GM23338 (cell line): ENCODE data around the gene HDAC9. TPM values are rescaled to one million over a fixed set of nuclear protein-coding genes. Genes with fewer than 3 reads are reported as not detected.

Experiments used
- ATAC-seq: fragments of 200-7000 bp; cut with Tn5 transposase; 3 replicates; pipeline ENCODE4 v1.9.1; 2020
- DNase-seq: peaks from one replicate; pipeline ENCODE4 v3.0.0-alpha.2; 2015; ENCODE audit warnings: low spot score
- H2AFZ ChIP-seq: fragments of 200-600 bp; sonication (generic); 2 replicates; pipeline ENCODE4 v1.8.0; 2016; ENCODE audit warnings: antibody characterized with exemption, mild to moderate bottlenecking, moderate library complexity
- H3F3A ChIP-seq: fragments of 200-600 bp; sonication (generic); replicated peaks from 2 replicates; pipeline ENCODE4 v1.8.0; 2017; ENCODE audit warnings: antibody characterized with exemption, mixed run types, low read depth
- H3K27ac ChIP-seq: fragments of 200-600 bp; sonication (generic); 2 replicates; pipeline ENCODE4 v1.6.1; 2016; ENCODE audit warnings: low read depth
- H3K27me3 ChIP-seq: fragments of 200-600 bp; sonication (generic); 2 replicates; pipeline ENCODE4 v1.8.0; 2016; ENCODE audit warnings: mild to moderate bottlenecking, mixed run types, moderate library complexity; ENCODE audit not compliant: insufficient read depth
- H3K36me3 ChIP-seq: fragments of 200-600 bp; sonication (generic); 2 replicates; pipeline ENCODE4 v1.8.0; 2016; ENCODE audit warnings: mild to moderate bottlenecking; ENCODE audit not compliant: insufficient read depth
- H3K4me1 ChIP-seq: fragments of 200-600 bp; sonication (generic); 2 replicates; pipeline ENCODE4 v1.8.0; 2016; ENCODE audit warnings: mild to moderate bottlenecking, moderate library complexity; ENCODE audit not compliant: insufficient read depth
- H3K4me2 ChIP-seq: fragments of 200-600 bp; sonication (generic); 2 replicates; pipeline ENCODE4 v1.7.1; 2017; ENCODE audit warnings: mixed run types
- H3K4me3 ChIP-seq: fragments of 200-600 bp; sonication (generic); 2 replicates; pipeline ENCODE4 v1.6.1; 2016; ENCODE audit warnings: mixed run types
- H3K79me2 ChIP-seq: fragments of 200-600 bp; sonication (generic); replicated peaks from 2 replicates; pipeline ENCODE4 v1.8.0; 2017; ENCODE audit warnings: mild to moderate bottlenecking; ENCODE audit not compliant: insufficient read depth
- H3K9me2 ChIP-seq: fragments of 200-600 bp; sonication (generic); 2 replicates; pipeline ENCODE4 v1.8.0; 2017; ENCODE audit not compliant: insufficient read depth
- H4K20me1 ChIP-seq: fragments of 200-600 bp; sonication (generic); replicated peaks from 2 replicates; pipeline ENCODE4 v1.8.0; 2017; ENCODE audit warnings: mild to moderate bottlenecking; ENCODE audit not compliant: insufficient read depth
- H3K27ac Mint-ChIP-seq: 2 replicates; pipeline ENCODE4 v1.8.0; 2020; ENCODE audit warnings: inconsistent platforms, mild to moderate bottlenecking, moderate library complexity, mixed read lengths
- H3K27me3 Mint-ChIP-seq: 3 replicates; pipeline ENCODE4 v1.8.0; 2022; ENCODE audit warnings: low read depth, mild to moderate bottlenecking, moderate library complexity, mixed read lengths, inconsistent platforms; ENCODE audit not compliant: insufficient read depth, poor library complexity
- H3K36me3 Mint-ChIP-seq: 3 replicates; pipeline ENCODE4 v1.8.0; 2021; ENCODE audit warnings: low read depth, mild to moderate bottlenecking, inconsistent platforms, moderate library complexity, mixed read lengths
- H3K4me1 Mint-ChIP-seq: 3 replicates; pipeline ENCODE4 v1.8.0; 2020; ENCODE audit warnings: mild to moderate bottlenecking, inconsistent platforms, mixed read lengths
- H3K4me3 Mint-ChIP-seq: 3 replicates; pipeline ENCODE4 v1.8.0; 2021; ENCODE audit warnings: moderate library complexity, mild to moderate bottlenecking, inconsistent platforms, mixed read lengths
- H3K9me3 Mint-ChIP-seq: 3 replicates; pipeline ENCODE4 v1.8.0; 2020; ENCODE audit warnings: moderate library complexity, mild to moderate bottlenecking, inconsistent platforms, mixed read lengths
- CREB1 ChIP-seq: fragments of 250-450 bp; sonication (Bioruptor Pico); IDR thresholded peaks from 2 replicates; pipeline ENCODE4 v1.5.0; 2020; ENCODE audit warnings: low read depth, mild to moderate bottlenecking, moderate library complexity
- JUNB ChIP-seq: IDR thresholded peaks from one replicate; pipeline ENCODE4 v1.6.1; 2016; ENCODE audit warnings: antibody characterized with exemption; ENCODE audit not compliant: unreplicated experiment
- NANOG ChIP-seq: IDR thresholded peaks from 2 replicates; pipeline ENCODE4 v1.6.1; 2016; ENCODE audit warnings: antibody characterized with exemption, borderline replicate concordance
- STAT1 ChIP-seq: IDR thresholded peaks from one replicate; pipeline ENCODE4 v1.6.1; 2016; ENCODE audit warnings: antibody characterized with exemption; ENCODE audit not compliant: unreplicated experiment
- ZNF114 ChIP-seq: fragments of 250-450 bp; sonication (Bioruptor Pico); IDR thresholded peaks from 2 replicates; pipeline ENCODE4 v1.5.0; 2020; ENCODE audit warnings: mild to moderate bottlenecking, moderate library complexity
- ZNF331 ChIP-seq: fragments of 250-450 bp; sonication (Bioruptor Pico); IDR thresholded peaks from 2 replicates; pipeline ENCODE4 v1.5.0; 2020; ENCODE audit warnings: low read depth, mild to moderate bottlenecking, moderate library complexity
- polyA plus RNA-seq: library from polyadenylated mRNA; unstranded; fragments of >200 nt; fragmentation: Nextera tagmentation; extraction: Ambion mirVana; gene quantifications from 2 replicates; pipeline ENCODE4 v1.2.1, GENCODE V29; 2016
- total RNA-seq: library from RNA; depleted of rRNA; stranded (reverse); fragments of >200 nt; shearing (Covaris generic); gene quantifications from 2 replicates; pipeline ENCODE4 v1.2.3, GENCODE V29; 2014
- TF ChIP-seq, protein P1 (sequence below): fragments of 250-450 bp; sonication (Bioruptor Pico); IDR thresholded peaks from 2 replicates; pipeline ENCODE4 v1.5.0; 2020; ENCODE audit warnings: mild to moderate bottlenecking, moderate library complexity
- TF ChIP-seq, protein P2 (sequence below): IDR thresholded peaks from one replicate; pipeline ENCODE4 v1.6.1; 2018; ENCODE audit warnings: antibody characterized with exemption; ENCODE audit not compliant: unreplicated experiment

Gene HDAC9
- total and polyA plus RNA-seq, 2 experiments from 2014 or later = 8.3 to 18.5 TPM

DNA sequence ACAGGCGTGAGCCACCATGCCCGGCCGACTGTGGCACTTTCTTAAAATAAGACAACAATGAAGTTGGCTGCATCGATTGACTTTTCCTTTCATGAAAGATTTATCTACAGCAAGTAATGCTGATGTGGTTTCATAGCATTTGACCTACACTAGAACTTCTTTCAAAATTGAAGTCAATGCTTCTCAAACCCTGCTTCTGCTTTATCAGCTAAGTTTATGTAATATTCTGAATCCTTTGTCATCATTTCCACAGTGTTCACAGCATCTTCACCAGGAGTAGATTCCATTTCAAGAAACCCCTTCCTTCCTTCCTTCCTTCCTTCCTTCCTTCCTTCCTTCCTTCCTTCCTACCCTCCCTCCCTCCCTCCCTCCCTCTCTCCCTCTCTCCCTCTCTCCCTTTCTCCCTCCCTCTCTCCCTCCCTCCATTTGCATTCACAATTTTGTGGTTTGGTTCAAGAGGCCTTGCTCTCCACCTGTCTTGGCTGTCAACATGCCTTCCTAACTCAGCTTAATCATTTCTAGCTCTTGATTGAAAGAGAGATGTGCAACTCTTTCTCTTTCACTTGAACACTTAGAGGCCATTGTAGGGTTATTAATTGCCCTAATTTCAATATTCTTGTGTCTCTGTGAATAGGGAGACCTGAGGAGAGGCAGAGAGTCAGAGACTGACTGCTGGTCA, 52.1 kb downstream of the HDAC9 start (continued):
- TF ChIP-seq, protein P1, sequence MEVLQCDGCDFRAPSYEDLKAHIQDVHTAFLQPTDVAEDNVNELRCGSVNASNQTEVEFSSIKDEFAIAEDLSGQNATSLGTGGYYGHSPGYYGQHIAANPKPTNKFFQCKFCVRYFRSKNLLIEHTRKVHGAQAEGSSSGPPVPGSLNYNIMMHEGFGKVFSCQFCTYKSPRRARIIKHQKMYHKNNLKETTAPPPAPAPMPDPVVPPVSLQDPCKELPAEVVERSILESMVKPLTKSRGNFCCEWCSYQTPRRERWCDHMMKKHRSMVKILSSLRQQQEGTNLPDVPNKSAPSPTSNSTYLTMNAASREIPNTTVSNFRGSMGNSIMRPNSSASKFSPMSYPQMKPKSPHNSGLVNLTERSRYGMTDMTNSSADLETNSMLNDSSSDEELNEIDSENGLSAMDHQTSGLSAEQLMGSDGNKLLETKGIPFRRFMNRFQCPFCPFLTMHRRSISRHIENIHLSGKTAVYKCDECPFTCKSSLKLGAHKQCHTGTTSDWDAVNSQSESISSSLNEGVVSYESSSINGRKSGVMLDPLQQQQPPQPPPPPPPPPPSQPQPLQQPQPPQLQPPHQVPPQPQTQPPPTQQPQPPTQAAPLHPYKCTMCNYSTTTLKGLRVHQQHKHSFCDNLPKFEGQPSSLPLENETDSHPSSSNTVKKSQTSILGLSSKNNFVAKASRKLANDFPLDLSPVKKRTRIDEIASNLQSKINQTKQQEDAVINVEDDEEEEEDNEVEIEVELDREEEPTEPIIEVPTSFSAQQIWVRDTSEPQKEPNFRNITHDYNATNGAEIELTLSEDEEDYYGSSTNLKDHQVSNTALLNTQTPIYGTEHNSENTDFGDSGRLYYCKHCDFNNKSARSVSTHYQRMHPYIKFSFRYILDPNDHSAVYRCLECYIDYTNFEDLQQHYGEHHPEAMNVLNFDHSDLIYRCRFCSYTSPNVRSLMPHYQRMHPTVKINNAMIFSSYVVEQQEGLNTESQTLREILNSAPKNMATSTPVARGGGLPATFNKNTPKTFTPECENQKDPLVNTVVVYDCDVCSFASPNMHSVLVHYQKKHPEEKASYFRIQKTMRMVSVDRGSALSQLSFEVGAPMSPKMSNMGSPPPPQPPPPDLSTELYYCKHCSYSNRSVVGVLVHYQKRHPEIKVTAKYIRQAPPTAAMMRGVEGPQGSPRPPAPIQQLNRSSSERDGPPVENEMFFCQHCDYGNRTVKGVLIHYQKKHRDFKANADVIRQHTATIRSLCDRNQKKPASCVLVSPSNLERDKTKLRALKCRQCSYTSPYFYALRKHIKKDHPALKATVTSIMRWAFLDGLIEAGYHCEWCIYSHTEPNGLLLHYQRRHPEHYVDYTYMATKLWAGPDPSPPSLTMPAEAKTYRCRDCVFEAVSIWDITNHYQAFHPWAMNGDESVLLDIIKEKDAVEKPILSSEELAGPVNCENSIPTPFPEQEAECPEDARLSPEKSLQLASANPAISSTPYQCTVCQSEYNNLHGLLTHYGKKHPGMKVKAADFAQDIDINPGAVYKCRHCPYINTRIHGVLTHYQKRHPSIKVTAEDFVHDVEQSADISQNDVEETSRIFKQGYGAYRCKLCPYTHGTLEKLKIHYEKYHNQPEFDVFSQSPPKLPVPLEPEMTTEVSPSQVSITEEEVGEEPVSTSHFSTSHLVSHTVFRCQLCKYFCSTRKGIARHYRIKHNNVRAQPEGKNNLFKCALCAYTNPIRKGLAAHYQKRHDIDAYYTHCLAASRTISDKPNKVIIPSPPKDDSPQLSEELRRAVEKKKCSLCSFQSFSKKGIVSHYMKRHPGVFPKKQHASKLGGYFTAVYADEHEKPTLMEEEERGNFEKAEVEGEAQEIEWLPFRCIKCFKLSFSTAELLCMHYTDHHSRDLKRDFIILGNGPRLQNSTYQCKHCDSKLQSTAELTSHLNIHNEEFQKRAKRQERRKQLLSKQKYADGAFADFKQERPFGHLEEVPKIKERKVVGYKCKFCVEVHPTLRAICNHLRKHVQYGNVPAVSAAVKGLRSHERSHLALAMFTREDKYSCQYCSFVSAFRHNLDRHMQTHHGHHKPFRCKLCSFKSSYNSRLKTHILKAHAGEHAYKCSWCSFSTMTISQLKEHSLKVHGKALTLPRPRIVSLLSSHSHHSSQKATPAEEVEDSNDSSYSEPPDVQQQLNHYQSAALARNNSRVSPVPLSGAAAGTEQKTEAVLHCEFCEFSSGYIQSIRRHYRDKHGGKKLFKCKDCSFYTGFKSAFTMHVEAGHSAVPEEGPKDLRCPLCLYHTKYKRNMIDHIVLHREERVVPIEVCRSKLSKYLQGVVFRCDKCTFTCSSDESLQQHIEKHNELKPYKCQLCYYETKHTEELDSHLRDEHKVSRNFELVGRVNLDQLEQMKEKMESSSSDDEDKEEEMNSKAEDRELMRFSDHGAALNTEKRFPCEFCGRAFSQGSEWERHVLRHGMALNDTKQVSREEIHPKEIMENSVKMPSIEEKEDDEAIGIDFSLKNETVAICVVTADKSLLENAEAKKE (CRISPR knock-in tag) = no peak
- no peak for TF ChIP-seq STAT1
- TF ChIP-seq ZNF331 (CRISPR knock-in tag) = no peak

DNA sequence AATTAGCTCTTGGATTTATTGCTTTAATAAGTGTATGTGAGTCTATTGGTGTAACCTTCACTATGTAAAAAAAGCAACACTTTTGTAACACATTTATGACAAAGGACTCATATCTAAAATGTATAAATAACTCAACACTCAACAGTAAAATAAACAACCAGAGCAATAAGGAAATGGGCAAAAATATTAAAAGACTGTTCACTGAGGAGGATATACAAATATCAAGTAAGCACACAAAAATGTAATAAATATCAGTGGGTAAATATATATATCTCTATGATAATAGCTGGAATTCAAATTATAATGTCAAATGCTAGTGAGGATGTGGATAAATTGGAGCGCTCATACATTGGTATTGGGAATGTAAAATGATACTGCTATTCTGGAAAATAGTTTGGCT, 53.0 kb downstream of the HDAC9 start:
- no peaks in the 10 kb centered on the region for H3K79me2 ChIP-seq
- no peak overlapping the region for H3K4me2 ChIP-seq
- H4K20me1 ChIP-seq = no peaks in the 10 kb centered on the region
- no peaks in the 10 kb centered on the region for H3K27me3 Mint-ChIP-seq
- H2AFZ ChIP-seq = no peak overlapping the region
- no peak overlapping the region for H3K4me3 Mint-ChIP-seq
- H3K27ac Mint-ChIP-seq = no peak overlapping the region
- DNase-seq (no peak), ATAC-seq (no peak)
- H3K4me3 ChIP-seq = no peak overlapping the region
- H3K27me3 ChIP-seq = no peaks in the 10 kb centered on the region
- H3K9me2 ChIP-seq = peaks cover 7% of the 10 kb centered on the region
- H3K4me1 Mint-ChIP-seq = peaks cover 20% of the 10 kb centered on the region
- no peaks in the 10 kb centered on the region for H3K36me3 Mint-ChIP-seq
- peaks cover 5% of the 10 kb centered on the region; the same call in 1 of the 2 replicates for H3K4me1 ChIP-seq
- H3F3A ChIP-seq = no peaks in the 10 kb centered on the region
- H3K36me3 ChIP-seq = no peaks in the 10 kb centered on the region
- H3K9me3 Mint-ChIP-seq = no peaks in the 10 kb centered on the region
- no peak overlapping the region for H3K27ac ChIP-seq
- TF ChIP-seq, protein P2, sequence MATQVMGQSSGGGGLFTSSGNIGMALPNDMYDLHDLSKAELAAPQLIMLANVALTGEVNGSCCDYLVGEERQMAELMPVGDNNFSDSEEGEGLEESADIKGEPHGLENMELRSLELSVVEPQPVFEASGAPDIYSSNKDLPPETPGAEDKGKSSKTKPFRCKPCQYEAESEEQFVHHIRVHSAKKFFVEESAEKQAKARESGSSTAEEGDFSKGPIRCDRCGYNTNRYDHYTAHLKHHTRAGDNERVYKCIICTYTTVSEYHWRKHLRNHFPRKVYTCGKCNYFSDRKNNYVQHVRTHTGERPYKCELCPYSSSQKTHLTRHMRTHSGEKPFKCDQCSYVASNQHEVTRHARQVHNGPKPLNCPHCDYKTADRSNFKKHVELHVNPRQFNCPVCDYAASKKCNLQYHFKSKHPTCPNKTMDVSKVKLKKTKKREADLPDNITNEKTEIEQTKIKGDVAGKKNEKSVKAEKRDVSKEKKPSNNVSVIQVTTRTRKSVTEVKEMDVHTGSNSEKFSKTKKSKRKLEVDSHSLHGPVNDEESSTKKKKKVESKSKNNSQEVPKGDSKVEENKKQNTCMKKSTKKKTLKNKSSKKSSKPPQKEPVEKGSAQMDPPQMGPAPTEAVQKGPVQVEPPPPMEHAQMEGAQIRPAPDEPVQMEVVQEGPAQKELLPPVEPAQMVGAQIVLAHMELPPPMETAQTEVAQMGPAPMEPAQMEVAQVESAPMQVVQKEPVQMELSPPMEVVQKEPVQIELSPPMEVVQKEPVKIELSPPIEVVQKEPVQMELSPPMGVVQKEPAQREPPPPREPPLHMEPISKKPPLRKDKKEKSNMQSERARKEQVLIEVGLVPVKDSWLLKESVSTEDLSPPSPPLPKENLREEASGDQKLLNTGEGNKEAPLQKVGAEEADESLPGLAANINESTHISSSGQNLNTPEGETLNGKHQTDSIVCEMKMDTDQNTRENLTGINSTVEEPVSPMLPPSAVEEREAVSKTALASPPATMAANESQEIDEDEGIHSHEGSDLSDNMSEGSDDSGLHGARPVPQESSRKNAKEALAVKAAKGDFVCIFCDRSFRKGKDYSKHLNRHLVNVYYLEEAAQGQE = no peak
- TF ChIP-seq JUNB = no peak
- TF ChIP-seq STAT1 = no peak
- TF ChIP-seq NANOG = no peak
- TF ChIP-seq ZNF114 = no peak
- no peak for TF ChIP-seq CREB1 (CRISPR knock-in tag)
